ENCODE results near the gene KSR1.
"Not testable (repeated sequence)": the region's sequence is repeated elsewhere in the genome, so short reads cannot be mapped to it uniquely, and the experiment has no call there.

KSR1 gene

GRCh38 chr17:27657620-27658019 is 201.4 kb downstream of the KSR1 start:
- no peak for DNase-seq (ENCODE audit: low spot score)

- no peak for DNase-seq (ENCODE audit: low spot score)
Measured at GRCh38 chr17:27659683-27660082, 203.4 kb downstream of the KSR1 start.

GRCh38 chr17:27660436-27660835 is 204.2 kb downstream of the KSR1 start:
- no peak for DNase-seq (ENCODE audit: low spot score)

GRCh38 chr17:27663936-27664605 is 207.8 kb downstream of the KSR1 start:
- no peak for DNase-seq (ENCODE audit: low spot score)

- no peak for DNase-seq (ENCODE audit: low spot score)
Measured at GRCh38 chr17:27664606-27664965, 208.3 kb downstream of the KSR1 start.

GRCh38 chr17:27665549-27665948 is 209.3 kb downstream of the KSR1 start:
- DNase-seq (ENCODE audit: low spot score), result no peak

- not testable (repeated sequence) for DNase-seq (ENCODE audit: low spot score)
Measured at GRCh38 chr17:27666270-27666669, 210.0 kb downstream of the KSR1 start.

GRCh38 chr17:27666831-27667560 is 210.7 kb downstream of the KSR1 start:
- DNase-seq (ENCODE audit: low spot score), result no peak

- DNase-seq (ENCODE audit: low spot score), result no peak
Measured at GRCh38 chr17:27667656-27668487, 211.6 kb downstream of the KSR1 start.

GRCh38 chr17:27668488-27668823 is 212.2 kb downstream of the KSR1 start:
- no peak for DNase-seq (ENCODE audit: low spot score)

- no peak for DNase-seq (ENCODE audit: low spot score)
Measured at GRCh38 chr17:27669136-27669535, 212.9 kb downstream of the KSR1 start.

- DNase-seq (ENCODE audit: low spot score), result no peak
Measured at GRCh38 chr17:27669850-27670249, 213.6 kb downstream of the KSR1 start.

- DNase-seq (ENCODE audit: low spot score), result no peak
Measured at GRCh38 chr17:27670791-27671590, 214.7 kb downstream of the KSR1 start.

GRCh38 chr17:27671591-27671910 is 215.3 kb downstream of the KSR1 start:
- no peak for DNase-seq (ENCODE audit: low spot score)

- not testable (repeated sequence) for DNase-seq (ENCODE audit: low spot score)
Measured at GRCh38 chr17:27671977-27672480, 215.8 kb downstream of the KSR1 start.

GRCh38 chr17:27674335-27674734 is 218.1 kb downstream of the KSR1 start:
- DNase-seq (ENCODE audit: low spot score), result no peak
